ENCODE measurements around the gene PLD3.
A peak's percentile ranks its signal among the peaks of the same experiment; 100 is the strongest.

The PLD3 gene

DNA sequence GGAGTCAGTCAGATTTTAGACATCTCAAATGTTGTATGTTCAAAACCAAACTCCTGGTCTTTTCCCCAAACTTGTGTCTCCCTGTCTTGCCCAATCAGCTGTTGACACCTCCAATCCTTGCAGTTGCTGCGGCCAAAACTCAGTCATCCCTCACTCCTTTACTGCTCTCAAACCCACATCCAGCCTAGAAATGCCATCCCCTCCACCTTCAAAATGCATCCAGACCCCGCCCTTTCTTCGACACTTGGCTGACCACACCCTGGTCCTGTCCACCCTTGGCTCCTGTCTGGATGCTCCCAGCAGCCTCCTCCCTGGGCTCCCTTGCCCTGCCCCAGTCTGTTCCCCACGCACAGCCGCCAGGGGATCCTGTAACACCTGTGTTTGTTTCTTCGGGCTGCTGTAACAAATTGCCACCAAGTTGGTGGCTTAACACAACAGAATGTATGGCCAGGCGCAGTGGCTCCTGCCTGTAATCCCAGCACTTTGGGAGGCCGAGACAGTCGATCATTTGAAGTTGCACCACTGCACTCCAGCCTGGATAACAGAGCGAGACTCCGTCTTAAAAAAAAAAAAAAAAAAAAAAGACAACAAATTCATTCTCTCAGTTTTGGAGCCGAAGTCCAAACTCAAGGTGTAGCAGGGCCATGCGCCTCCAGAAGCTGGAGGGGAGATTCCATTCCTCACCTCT is 11.7 kb downstream of the PLD3 start:
- TF ChIP-seq, protein P1, sequence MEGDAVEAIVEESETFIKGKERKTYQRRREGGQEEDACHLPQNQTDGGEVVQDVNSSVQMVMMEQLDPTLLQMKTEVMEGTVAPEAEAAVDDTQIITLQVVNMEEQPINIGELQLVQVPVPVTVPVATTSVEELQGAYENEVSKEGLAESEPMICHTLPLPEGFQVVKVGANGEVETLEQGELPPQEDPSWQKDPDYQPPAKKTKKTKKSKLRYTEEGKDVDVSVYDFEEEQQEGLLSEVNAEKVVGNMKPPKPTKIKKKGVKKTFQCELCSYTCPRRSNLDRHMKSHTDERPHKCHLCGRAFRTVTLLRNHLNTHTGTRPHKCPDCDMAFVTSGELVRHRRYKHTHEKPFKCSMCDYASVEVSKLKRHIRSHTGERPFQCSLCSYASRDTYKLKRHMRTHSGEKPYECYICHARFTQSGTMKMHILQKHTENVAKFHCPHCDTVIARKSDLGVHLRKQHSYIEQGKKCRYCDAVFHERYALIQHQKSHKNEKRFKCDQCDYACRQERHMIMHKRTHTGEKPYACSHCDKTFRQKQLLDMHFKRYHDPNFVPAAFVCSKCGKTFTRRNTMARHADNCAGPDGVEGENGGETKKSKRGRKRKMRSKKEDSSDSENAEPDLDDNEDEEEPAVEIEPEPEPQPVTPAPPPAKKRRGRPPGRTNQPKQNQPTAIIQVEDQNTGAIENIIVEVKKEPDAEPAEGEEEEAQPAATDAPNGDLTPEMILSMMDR (IDR thresholded peaks at IDR 0.05; ENCODE audit: low read depth, low read length), result 0 out of 2 replicates have a peak, but pooled peaks have one; percentile 2
- Histone ChIP-seq H3K27ac (no peak overlapping the region), H3K4me3 (ENCODE audit: low read depth, low read length) (no peak overlapping the region), H3K36me3 (no peaks in the 10 kb centered on the region), H3K27me3 (ENCODE audit: insufficient read depth, low read depth, severe bottlenecking) (no peaks in the 10 kb centered on the region), H3K9me3 (ENCODE audit: severe bottlenecking) (no peaks in the 10 kb centered on the region)
- peak; percentile 35 for DNase-seq

GRCh38 chr19:40360708-40361241 is 12.3 kb downstream of the PLD3 start:
- Histone ChIP-seq H3K9me3 (ENCODE audit: severe bottlenecking) (no peaks in the 10 kb centered on the region), H3K27ac (no peak overlapping the region), H3K36me3 (no peaks in the 10 kb centered on the region), H3K27me3 (ENCODE audit: insufficient read depth, low read depth, severe bottlenecking) (no peaks in the 10 kb centered on the region), H3K4me3 (ENCODE audit: low read depth, low read length) (no peak overlapping the region)
- peak; percentile 57 for DNase-seq
- TF ChIP-seq, protein P1 (IDR thresholded peaks at IDR 0.05; ENCODE audit: low read depth, low read length), result no peak

- TF ChIP-seq, protein P1 (IDR thresholded peaks at IDR 0.05; ENCODE audit: low read depth, low read length), result no peak
- Histone ChIP-seq H3K9me3 (ENCODE audit: severe bottlenecking) (no peaks in the 10 kb centered on the region), H3K36me3 (peaks cover 5% of the 10 kb centered on the region), H3K27ac (no peak overlapping the region), H3K4me3 (ENCODE audit: low read depth, low read length) (no peak overlapping the region), H3K27me3 (ENCODE audit: insufficient read depth, low read depth, severe bottlenecking) (no peaks in the 10 kb centered on the region)
- DNase-seq, result no peak
These were observed 13.7 kb downstream of the PLD3 start for GRCh38 chr19:40362160-40362559.

GRCh38 chr19:40363069-40363468 is 14.6 kb downstream of the PLD3 start:
- no peak overlapping the region for H3K27ac ChIP-seq
- H3K36me3 ChIP-seq, result peaks cover 5% of the 10 kb centered on the region
- no peak overlapping the region for H3K4me3 ChIP-seq (ENCODE audit: low read depth, low read length)
- DNase-seq, result no peak
- no peaks in the 10 kb centered on the region for H3K9me3 ChIP-seq (ENCODE audit: severe bottlenecking)
- no peaks in the 10 kb centered on the region for H3K27me3 ChIP-seq (ENCODE audit: insufficient read depth, low read depth, severe bottlenecking)
- TF ChIP-seq, protein P1 (IDR thresholded peaks at IDR 0.05; ENCODE audit: low read depth, low read length), result no peak

GRCh38 chr19:40365010-40365409 is 16.5 kb downstream of the PLD3 start:
- Histone ChIP-seq H3K36me3 (peaks cover 5% of the 10 kb centered on the region), H3K27me3 (ENCODE audit: insufficient read depth, low read depth, severe bottlenecking) (no peaks in the 10 kb centered on the region), H3K9me3 (ENCODE audit: severe bottlenecking) (no peaks in the 10 kb centered on the region), H3K4me3 (ENCODE audit: low read depth, low read length) (no peak overlapping the region; the same call in 1 of the 2 replicates), H3K27ac (no peak overlapping the region)
- no peak for DNase-seq
- TF ChIP-seq, protein P1 (IDR thresholded peaks at IDR 0.05; ENCODE audit: low read depth, low read length), result no peak

All from WERI-Rb-1 (cell line).